ENCODE measurements around the gene CAAP1. TPM values are rescaled to one million over a fixed set of nuclear protein-coding genes. Genes with fewer than 3 reads are reported as not detected.

The CAAP1 gene
- total and polyA plus RNA-seq, 10 of the 15 experiments (the other 5 are each of a cell fraction or from before 2014, with no cell fraction given): 11.0 to 27.5 (median 20.5) TPM

GRCh38 chr9:26812217-26812616 is 80.4 kb downstream of the CAAP1 start (continued):
- TF ChIP-seq BMI1 (IDR thresholded peaks at IDR 0.05; ENCODE audit: borderline replicate concordance) (no peak), BRCA1 (IDR thresholded peaks at IDR 0.05; ENCODE audit: low read depth, low read length) (no peak), POU2F2 (IDR thresholded peaks at IDR 0.05; ENCODE audit: borderline replicate concordance, low read depth, low read length) (no peak), SIN3A (IDR thresholded peaks at IDR 0.05; ENCODE audit: low read depth, low read length) (no peak)

- H3K27me3 ChIP-seq (replicated peaks in 1 of 2; ENCODE audit: control insufficient read depth in 2 of 2, insufficient read depth in 2 of 2, low read length in 1 of 2): no peaks in the 10 kb centered on the region
- ATAC-seq: no peak
- no peaks in the 10 kb centered on the region for H3K79me2 ChIP-seq (ENCODE audit: control insufficient read depth, insufficient read depth, low read length)
- no peak overlapping the region for H3K4me3 ChIP-seq
- no peaks in the 10 kb centered on the region for H3K36me3 ChIP-seq (ENCODE audit: control insufficient read depth in 2 of 2, insufficient read depth in 2 of 2, low read length in 1 of 2)
- no peak for FAIRE-seq
- no peak for DNase-seq (ENCODE audit: low read depth, low spot score)
- peaks cover 3% of the 10 kb centered on the region; the same call in 2 of the 3 replicates for H3K9me3 ChIP-seq (replicated peaks; ENCODE audit: control insufficient read depth, insufficient read depth, low read length)
- H3K4me2 ChIP-seq (ENCODE audit: control insufficient read depth, insufficient read depth): no peak overlapping the region
- no peak overlapping the region for H2AFZ ChIP-seq (ENCODE audit: control insufficient read depth, low read depth, low read length)
- ChIA-PET SMC1A (ENCODE audit: uncharacterized antibody, unreplicated experiment) (interaction anchor here (1.4 kb wide), 1 partner anchor 65 kb away, joined by 4 read pairs; no protein-coding TSS in a partner anchor), CTCF (interaction anchor here (1.5 kb wide), 1 partner anchor 9 kb away, joined by 6 read pairs; no protein-coding TSS in a partner anchor), POLR2A (no interaction called here), RAD21 (ENCODE audit: unreplicated experiment) (no interaction called here)
- intact Hi-C loops (cut with micrococcal nuclease; ENCODE audit: unreplicated experiment): no loop called here
- no peak overlapping the region for H3K27ac ChIP-seq (ENCODE audit: control insufficient read depth, insufficient read depth)
- H3K4me1 ChIP-seq (ENCODE audit: control insufficient read depth, insufficient read depth, low read length): no peaks in the 10 kb centered on the region
- no peaks in the 10 kb centered on the region for H4K20me1 ChIP-seq (ENCODE audit: control insufficient read depth, insufficient read depth)
- H3K9ac ChIP-seq (ENCODE audit: control insufficient read depth, insufficient read depth, low read length): no peak overlapping the region
- no TSS peak for BruUV-seq (replicated peaks)
- in situ Hi-C loops (cut with MboI): no loop called here
- TF ChIP-seq ZSCAN29 (IDR thresholded peaks at IDR 0.05): no peak
- TF ChIP-seq RAD51 (IDR thresholded peaks at IDR 0.05): no peak
- TF ChIP-seq NFYA (IDR thresholded peaks at IDR 0.05; ENCODE audit: borderline replicate concordance, low read depth, low read length): no peak
- TF ChIP-seq EGR1 (IDR thresholded peaks at IDR 0.05; ENCODE audit: borderline replicate concordance in 1 of 2, low read depth in 2 of 2, low read length in 2 of 2): no peak
- no peak for TF ChIP-seq ZZZ3 (IDR thresholded peaks at IDR 0.05; ENCODE audit: control insufficient read depth, insufficient read length, low read depth)
- no peak for TF ChIP-seq GATAD2B (conservative IDR thresholded peaks at IDR 0.05; ENCODE audit: low read depth)
- TF ChIP-seq, protein P1, sequence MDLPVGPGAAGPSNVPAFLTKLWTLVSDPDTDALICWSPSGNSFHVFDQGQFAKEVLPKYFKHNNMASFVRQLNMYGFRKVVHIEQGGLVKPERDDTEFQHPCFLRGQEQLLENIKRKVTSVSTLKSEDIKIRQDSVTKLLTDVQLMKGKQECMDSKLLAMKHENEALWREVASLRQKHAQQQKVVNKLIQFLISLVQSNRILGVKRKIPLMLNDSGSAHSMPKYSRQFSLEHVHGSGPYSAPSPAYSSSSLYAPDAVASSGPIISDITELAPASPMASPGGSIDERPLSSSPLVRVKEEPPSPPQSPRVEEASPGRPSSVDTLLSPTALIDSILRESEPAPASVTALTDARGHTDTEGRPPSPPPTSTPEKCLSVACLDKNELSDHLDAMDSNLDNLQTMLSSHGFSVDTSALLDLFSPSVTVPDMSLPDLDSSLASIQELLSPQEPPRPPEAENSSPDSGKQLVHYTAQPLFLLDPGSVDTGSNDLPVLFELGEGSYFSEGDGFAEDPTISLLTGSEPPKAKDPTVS (IDR thresholded peaks at IDR 0.05; ENCODE audit: low read depth, low read length): no peak
- no peak for TF ChIP-seq IKZF2 (IDR thresholded peaks at IDR 0.05)
- TF ChIP-seq, protein P2, sequence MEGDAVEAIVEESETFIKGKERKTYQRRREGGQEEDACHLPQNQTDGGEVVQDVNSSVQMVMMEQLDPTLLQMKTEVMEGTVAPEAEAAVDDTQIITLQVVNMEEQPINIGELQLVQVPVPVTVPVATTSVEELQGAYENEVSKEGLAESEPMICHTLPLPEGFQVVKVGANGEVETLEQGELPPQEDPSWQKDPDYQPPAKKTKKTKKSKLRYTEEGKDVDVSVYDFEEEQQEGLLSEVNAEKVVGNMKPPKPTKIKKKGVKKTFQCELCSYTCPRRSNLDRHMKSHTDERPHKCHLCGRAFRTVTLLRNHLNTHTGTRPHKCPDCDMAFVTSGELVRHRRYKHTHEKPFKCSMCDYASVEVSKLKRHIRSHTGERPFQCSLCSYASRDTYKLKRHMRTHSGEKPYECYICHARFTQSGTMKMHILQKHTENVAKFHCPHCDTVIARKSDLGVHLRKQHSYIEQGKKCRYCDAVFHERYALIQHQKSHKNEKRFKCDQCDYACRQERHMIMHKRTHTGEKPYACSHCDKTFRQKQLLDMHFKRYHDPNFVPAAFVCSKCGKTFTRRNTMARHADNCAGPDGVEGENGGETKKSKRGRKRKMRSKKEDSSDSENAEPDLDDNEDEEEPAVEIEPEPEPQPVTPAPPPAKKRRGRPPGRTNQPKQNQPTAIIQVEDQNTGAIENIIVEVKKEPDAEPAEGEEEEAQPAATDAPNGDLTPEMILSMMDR (IDR thresholded peaks at IDR 0.05 in 2 of 3, conservative IDR thresholded peaks at IDR 0.05 in 1 of 3; ENCODE audit: control insufficient read depth in 2 of 3, extremely low read depth in 1 of 3, insufficient read depth in 1 of 3, low read depth in 3 of 3, low read length in 3 of 3): no peak
- no peak for TF ChIP-seq BCL11A (IDR thresholded peaks at IDR 0.05; ENCODE audit: low read depth, low read length)
- TF ChIP-seq HDAC6 (IDR thresholded peaks at IDR 0.05; ENCODE audit: unreplicated experiment): no peak
- no peak for TF ChIP-seq SUZ12 (IDR thresholded peaks at IDR 0.05; ENCODE audit: unreplicated experiment)
- TF ChIP-seq, protein P3, sequence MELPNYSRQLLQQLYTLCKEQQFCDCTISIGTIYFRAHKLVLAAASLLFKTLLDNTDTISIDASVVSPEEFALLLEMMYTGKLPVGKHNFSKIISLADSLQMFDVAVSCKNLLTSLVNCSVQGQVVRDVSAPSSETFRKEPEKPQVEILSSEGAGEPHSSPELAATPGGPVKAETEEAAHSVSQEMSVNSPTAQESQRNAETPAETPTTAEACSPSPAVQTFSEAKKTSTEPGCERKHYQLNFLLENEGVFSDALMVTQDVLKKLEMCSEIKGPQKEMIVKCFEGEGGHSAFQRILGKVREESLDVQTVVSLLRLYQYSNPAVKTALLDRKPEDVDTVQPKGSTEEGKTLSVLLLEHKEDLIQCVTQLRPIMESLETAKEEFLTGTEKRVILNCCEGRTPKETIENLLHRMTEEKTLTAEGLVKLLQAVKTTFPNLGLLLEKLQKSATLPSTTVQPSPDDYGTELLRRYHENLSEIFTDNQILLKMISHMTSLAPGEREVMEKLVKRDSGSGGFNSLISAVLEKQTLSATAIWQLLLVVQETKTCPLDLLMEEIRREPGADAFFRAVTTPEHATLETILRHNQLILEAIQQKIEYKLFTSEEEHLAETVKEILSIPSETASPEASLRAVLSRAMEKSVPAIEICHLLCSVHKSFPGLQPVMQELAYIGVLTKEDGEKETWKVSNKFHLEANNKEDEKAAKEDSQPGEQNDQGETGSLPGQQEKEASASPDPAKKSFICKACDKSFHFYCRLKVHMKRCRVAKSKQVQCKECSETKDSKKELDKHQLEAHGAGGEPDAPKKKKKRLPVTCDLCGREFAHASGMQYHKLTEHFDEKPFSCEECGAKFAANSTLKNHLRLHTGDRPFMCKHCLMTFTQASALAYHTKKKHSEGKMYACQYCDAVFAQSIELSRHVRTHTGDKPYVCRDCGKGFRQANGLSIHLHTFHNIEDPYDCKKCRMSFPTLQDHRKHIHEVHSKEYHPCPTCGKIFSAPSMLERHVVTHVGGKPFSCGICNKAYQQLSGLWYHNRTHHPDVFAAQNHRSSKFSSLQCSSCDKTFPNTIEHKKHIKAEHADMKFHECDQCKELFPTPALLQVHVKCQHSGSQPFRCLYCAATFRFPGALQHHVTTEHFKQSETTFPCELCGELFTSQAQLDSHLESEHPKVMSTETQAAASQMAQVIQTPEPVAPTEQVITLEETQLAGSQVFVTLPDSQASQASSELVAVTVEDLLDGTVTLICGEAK (IDR thresholded peaks at IDR 0.05; ENCODE audit: borderline replicate concordance): no peak
- TF ChIP-seq RFX5 (IDR thresholded peaks at IDR 0.05; ENCODE audit: low read depth, low read length): no peak
These were observed 81.5 kb downstream of the CAAP1 start for GRCh38 chr9:26811106-26811505.
